Panc1 (cell line): ENCODE measurements around the gene TCHP. TPM values are rescaled to one million over a fixed set of nuclear protein-coding genes. Genes with fewer than 3 reads are reported as not detected.

Experiments used
- ATAC-seq: fragments of 200-7000 bp; cut with Tn5 transposase; 2 replicates; pipeline ENCODE4 v1.9.1; 2020; ENCODE audit warnings: mild to moderate bottlenecking, moderate library complexity
- BruUV-seq: library from RNA; stranded (reverse); fragments of 400-500 nt; replicated peaks from 2 replicates; lab custom pipeline; 2021; lab: Mats Ljungman, UMichigan
- CTCF ChIA-PET: fragments of 300-600 bp; sonication (Branson Sonifier 250); formaldehyde crosslinking; loops from one replicate; lab custom pipeline; 2022; ENCODE audit warnings: antibody characterized with exemption; lab: Charles Lee
- POLR2A ChIA-PET: fragments of 300-600 bp; sonication (Branson Sonifier 250); formaldehyde crosslinking; loops from one replicate; lab custom pipeline; 2022; ENCODE audit warnings: antibody characterized with exemption; lab: Charles Lee
- DNase-seq: peaks from one replicate; pipeline ENCODE4 v3.0.0-alpha.2; 2010; ENCODE audit warnings: low read depth, low spot score
- H3K27ac ChIP-seq: 2 replicates; pipeline ENCODE4 v1.5.1; 2011; ENCODE audit warnings: mild to moderate bottlenecking, low read length, inconsistent platforms
- H3K27me3 ChIP-seq: fragments of 200-500 bp; sonication (Bioruptor generic); 2 replicates; pipeline ENCODE4 v1.6.0; 2014; ENCODE audit warnings: low read length, inconsistent platforms; ENCODE audit not compliant: control insufficient read depth, insufficient read depth
- H3K36me3 ChIP-seq: fragments of 200-500 bp; sonication (Bioruptor generic); 2 replicates; pipeline ENCODE4 v1.5.1; 2014; ENCODE audit warnings: inconsistent platforms, mild to moderate bottlenecking, low read length, moderate library complexity; ENCODE audit not compliant: control insufficient read depth, insufficient read depth
- H3K4me1 ChIP-seq: 2 replicates; pipeline ENCODE4 v1.5.1; 2011; ENCODE audit warnings: inconsistent platforms, mild to moderate bottlenecking, low read length, moderate library complexity; ENCODE audit not compliant: control insufficient read depth, insufficient read depth
- H3K4me3 ChIP-seq, 2 experiments: 2 replicates each; pipeline ENCODE4 v1.5.1; 2011 to 2012; ENCODE audit warnings: low read depth in 2 of 2, low read length in 2 of 2, mild to moderate bottlenecking in 2 of 2, inconsistent platforms in 1 of 2, moderate library complexity in 1 of 2
- H3K9me3 ChIP-seq: fragments of 200-500 bp; sonication (Bioruptor generic); 2 replicates; pipeline ENCODE4 v1.5.1; 2014; ENCODE audit warnings: low read depth, mild to moderate bottlenecking, inconsistent platforms, low read length, moderate library complexity; ENCODE audit not compliant: control insufficient read depth, insufficient read depth
- CTCF ChIP-seq: fragments of 450-650 bp; IDR thresholded peaks from 2 replicates; pipeline ENCODE4 v1.5.1; 2017; ENCODE audit warnings: mild to moderate bottlenecking
- POLR2AphosphoS5 ChIP-seq: IDR thresholded peaks from 2 replicates; pipeline ENCODE4 v1.6.1; 2012; ENCODE audit warnings: mild to moderate bottlenecking, low read depth, low read length, moderate library complexity
- REST ChIP-seq, 2 experiments: IDR thresholded peaks; 2 replicates each; pipeline ENCODE4 v1.6.1; 2011 to 2012; ENCODE audit warnings: low read depth in 2 of 2, control low read depth in 1 of 2, low read length in 1 of 2, mild to moderate bottlenecking in 1 of 2, moderate library complexity in 1 of 2; ENCODE audit not compliant: insufficient read depth in 1 of 2
- SIN3A ChIP-seq: IDR thresholded peaks from 2 replicates; pipeline ENCODE4 v1.6.1; 2012; ENCODE audit warnings: low read depth, mild to moderate bottlenecking, low read length, moderate library complexity, borderline replicate concordance; ENCODE audit not compliant: insufficient read depth
- TCF7L2 ChIP-seq: IDR thresholded peaks from 2 replicates; pipeline ENCODE4 v1.6.1; 2011; ENCODE audit warnings: mild to moderate bottlenecking, low read depth, low read length, inconsistent platforms
- in situ Hi-C: cut with HindIII; loops from 2 replicates; pipeline ENCODE4 v1.10.0; 2016; ENCODE audit warnings: low sequenced_read_pairs, low pct_unique_long_range_greater_than_20kb
- intact Hi-C: fragments of 100-400 bp; cut with micrococcal nuclease; formaldehyde crosslinking; loops from one replicate; pipeline ENCODE4 v1.10.0; 2022; ENCODE audit not compliant: unreplicated experiment
- total RNA-seq: library from RNA; stranded (reverse); gene quantifications from one replicate; pipeline ENCODE4 v1.2.1, GENCODE V29; 2021; ENCODE audit not compliant: unreplicated experiment

TCHP gene
- total RNA-seq, 1 experiment from 2014 or later, result 25.0 TPM

GRCh38 chr12:109963330-109963729 is 63.3 kb downstream of the TCHP start:
- DNase-seq (no peak), ATAC-seq (no peak)
- Histone ChIP-seq H3K4me1 (no peaks in the 10 kb centered on the region), H3K36me3 (peaks cover 3% of the 10 kb centered on the region; the same call in 1 of the 2 replicates), H3K9me3 (no peaks in the 10 kb centered on the region), H3K27ac (no peak overlapping the region), H3K4me3 (no peak overlapping the region), H3K27me3 (no peaks in the 10 kb centered on the region)
- BruUV-seq, result no TSS peak
- ChIA-PET POLR2A (interaction anchor here (0.6 to 1.2 kb wide), 2 partner anchors 13 to 81 kb away, joined by 3 to 8 read pairs; no protein-coding TSS in a partner anchor), CTCF (no interaction called here)
- intact Hi-C loops (no loop called here), in situ Hi-C loops (no loop called here)
- no peak for TF ChIP-seq POLR2AphosphoS5
- TF ChIP-seq REST (IDR thresholded peaks at IDR 0.05; ENCODE audit: insufficient read depth in 1 of 2, low read depth in 2 of 2, low read length in 1 of 2), result no peak
- TF ChIP-seq SIN3A, result no peak
- TF ChIP-seq TCF7L2, result no peak
- no peak for TF ChIP-seq CTCF

GRCh38 chr12:109963743-109964429 is 63.8 kb downstream of the TCHP start:
- POLR2A ChIA-PET, result interaction anchor here (0.6 to 1.2 kb wide), 2 partner anchors 12 to 82 kb away, joined by 3 to 8 read pairs; no protein-coding TSS in a partner anchor
- no peak overlapping the region for H3K4me3 ChIP-seq
- no peak overlapping the region for H3K27ac ChIP-seq
- no peaks in the 10 kb centered on the region for H3K27me3 ChIP-seq
- H3K36me3 ChIP-seq, result peaks cover 3% of the 10 kb centered on the region; the same call in 1 of the 2 replicates
- ATAC-seq (no peak), DNase-seq (no peak)
- H3K4me1 ChIP-seq, result no peaks in the 10 kb centered on the region
- H3K9me3 ChIP-seq, result no peaks in the 10 kb centered on the region
- intact Hi-C loops, result no loop called here
- TF ChIP-seq TCF7L2 (no peak), REST (IDR thresholded peaks at IDR 0.05; ENCODE audit: insufficient read depth in 1 of 2, low read depth in 2 of 2, low read length in 1 of 2) (no peak), POLR2AphosphoS5 (no peak), CTCF (no peak), SIN3A (no peak)
- in situ Hi-C loops, result no loop called here
- CTCF ChIA-PET, result no interaction called here
- no TSS peak for BruUV-seq
